HG03196 (cell line): ENCODE data around the gene INPP5A.
"Not testable (repeated sequence)": the region's sequence is repeated elsewhere in the genome, so short reads cannot be mapped to it uniquely, and the experiment has no call there.

Experiments
- ATAC-seq: cut with Tn5 transposase; IDR thresholded peaks from one replicate; pipeline ENCODE4 v1.9.1; 2021; ENCODE audit not compliant: unreplicated experiment

The INPP5A gene

GRCh38 chr10:132750936-132751335 lies 213.3 kb downstream of the INPP5A start:
- no peak for ATAC-seq

- ATAC-seq, result no peak
Observed at GRCh38 chr10:132752378-132752777, 214.8 kb downstream of the INPP5A start.

- no peak for ATAC-seq
Observed at GRCh38 chr10:132752961-132753360, 215.4 kb downstream of the INPP5A start.

GRCh38 chr10:132753596-132753995 lies 216.0 kb downstream of the INPP5A start:
- ATAC-seq, result no peak

GRCh38 chr10:132754071-132754470 lies 216.5 kb downstream of the INPP5A start:
- ATAC-seq, result no peak

- ATAC-seq, result no peak
Observed at GRCh38 chr10:132755166-132755711, 217.7 kb downstream of the INPP5A start.

- ATAC-seq, result no peak
Observed at GRCh38 chr10:132756591-132756990, 219.0 kb downstream of the INPP5A start.

- no peak for ATAC-seq
Observed at GRCh38 chr10:132757171-132757570, 219.6 kb downstream of the INPP5A start.

GRCh38 chr10:132758865-132759264 lies 221.3 kb downstream of the INPP5A start:
- ATAC-seq, result no peak

GRCh38 chr10:132761395-132762060 lies 223.9 kb downstream of the INPP5A start:
- no peak for ATAC-seq

- ATAC-seq, result no peak
Observed at GRCh38 chr10:132762267-132762666, 224.7 kb downstream of the INPP5A start.

- ATAC-seq, result no peak
Observed at GRCh38 chr10:132763545-132763944, 226.0 kb downstream of the INPP5A start.

GRCh38 chr10:132764108-132764507 lies 226.5 kb downstream of the INPP5A start:
- ATAC-seq, result no peak

GRCh38 chr10:132765435-132765834 lies 227.8 kb downstream of the INPP5A start:
- ATAC-seq, result no peak

GRCh38 chr10:132766291-132766690 lies 228.7 kb downstream of the INPP5A start:
- ATAC-seq, result no peak

- no peak for ATAC-seq
Observed at GRCh38 chr10:132768346-132769248, 231.0 kb downstream of the INPP5A start.

- no peak for ATAC-seq
Observed at GRCh38 chr10:132770061-132771021, 232.8 kb downstream of the INPP5A start.

- ATAC-seq, result not testable (repeated sequence)
Observed at GRCh38 chr10:132772816-132773215, 235.2 kb downstream of the INPP5A start.

GRCh38 chr10:132774181-132774901 lies 236.8 kb downstream of the INPP5A start:
- no peak for ATAC-seq
